SJCRH30 (cell line): ENCODE results near the gene BABAM2. TPM values are rescaled to one million over a fixed set of nuclear protein-coding genes. Genes with fewer than 3 reads are reported as not detected.
A peak's percentile ranks its signal among the peaks of the same experiment; 100 is the strongest.

Source experiments
- DNase-seq, 2 experiments: peaks; one replicate each; pipeline ENCODE4 v3.0.0-alpha.2; 2015 to 2020
- H3K27ac ChIP-seq: fragments of 250-450 bp; sonication (Bioruptor Pico); 2 replicates; pipeline ENCODE4 v1.5.1; 2020; ENCODE audit warnings: mild to moderate bottlenecking, moderate library complexity
- H3K27me3 ChIP-seq: fragments of 250-450 bp; sonication (Bioruptor Pico); 2 replicates; pipeline ENCODE4 v1.5.1; 2020; ENCODE audit warnings: mild to moderate bottlenecking, moderate library complexity
- H3K36me3 ChIP-seq: fragments of 250-450 bp; sonication (Bioruptor Pico); 2 replicates; pipeline ENCODE4 v1.5.1; 2020; ENCODE audit warnings: mild to moderate bottlenecking, moderate library complexity
- H3K4me1 ChIP-seq: fragments of 250-450 bp; sonication (Bioruptor Pico); 2 replicates; pipeline ENCODE4 v1.5.1; 2020; ENCODE audit warnings: mild to moderate bottlenecking, moderate library complexity
- H3K4me3 ChIP-seq: fragments of 250-450 bp; sonication (Bioruptor Pico); 2 replicates; pipeline ENCODE4 v1.5.1; 2020; ENCODE audit warnings: mild to moderate bottlenecking, moderate library complexity
- H3K9me3 ChIP-seq: fragments of 250-450 bp; sonication (Bioruptor Pico); replicated peaks from 2 replicates; pipeline ENCODE4 v1.5.1; 2020; ENCODE audit warnings: mild to moderate bottlenecking, moderate library complexity
- total RNA-seq: library from RNA; depleted of rRNA; stranded (reverse); fragments of >200 nt; shearing (Covaris generic); gene quantifications from 2 replicates; pipeline ENCODE4 v1.2.3, GENCODE V29; 2014

Gene BABAM2
- total RNA-seq, 1 experiment from 2014 or later: 37.3 TPM

GRCh38 chr2:28074137-28074536 lies 183.6 kb downstream of the BABAM2 start:
- no peaks in the 10 kb centered on the region for H3K36me3 ChIP-seq
- H3K27ac ChIP-seq: no peak overlapping the region
- no peaks in the 10 kb centered on the region for H3K27me3 ChIP-seq
- no peak for DNase-seq
- H3K9me3 ChIP-seq: no peaks in the 10 kb centered on the region; the same call in 1 of the 2 replicates
- no peaks in the 10 kb centered on the region for H3K4me1 ChIP-seq
- no peak overlapping the region for H3K4me3 ChIP-seq

GRCh38 chr2:28080911-28081310 lies 190.4 kb downstream of the BABAM2 start:
- Histone ChIP-seq H3K4me3 (no peak overlapping the region), H3K27me3 (no peaks in the 10 kb centered on the region), H3K36me3 (no peaks in the 10 kb centered on the region), H3K9me3 (no peaks in the 10 kb centered on the region), H3K4me1 (no peaks in the 10 kb centered on the region), H3K27ac (no peak overlapping the region)
- no peak for DNase-seq

DNA sequence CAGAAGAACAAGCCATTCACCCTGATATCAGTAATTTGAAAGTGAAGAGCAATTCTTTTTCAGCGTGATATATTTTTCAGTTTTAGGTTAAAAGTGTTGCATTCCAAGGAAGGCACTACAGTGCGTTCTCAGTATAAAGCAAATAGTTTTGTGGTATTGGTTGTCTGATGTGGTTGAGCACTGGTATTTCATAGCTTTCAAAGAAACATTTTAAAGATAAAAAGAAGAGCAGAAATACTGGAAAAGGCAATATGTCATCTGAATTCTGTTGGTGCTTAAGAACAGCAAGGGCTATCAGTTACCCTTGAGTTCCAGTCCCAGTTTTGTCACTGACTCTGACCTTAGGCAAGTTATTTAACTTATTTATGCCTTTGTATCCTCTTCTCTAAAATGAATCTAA lies 191.6 kb downstream of the BABAM2 start:
- no peak overlapping the region for H3K27ac ChIP-seq
- no peak overlapping the region for H3K4me3 ChIP-seq
- DNase-seq: no peak
- H3K9me3 ChIP-seq: no peaks in the 10 kb centered on the region
- no peaks in the 10 kb centered on the region for H3K36me3 ChIP-seq
- no peaks in the 10 kb centered on the region for H3K4me1 ChIP-seq
- no peaks in the 10 kb centered on the region for H3K27me3 ChIP-seq

- Histone ChIP-seq H3K4me1 (no peaks in the 10 kb centered on the region), H3K9me3 (no peaks in the 10 kb centered on the region), H3K27ac (no peak overlapping the region), H3K36me3 (no peaks in the 10 kb centered on the region), H3K27me3 (no peaks in the 10 kb centered on the region), H3K4me3 (no peak overlapping the region)
- no peak for DNase-seq
These were observed 192.9 kb downstream of the BABAM2 start for GRCh38 chr2:28083476-28083875.

- Histone ChIP-seq H3K9me3 (no peaks in the 10 kb centered on the region), H3K27ac (no peak overlapping the region), H3K36me3 (no peaks in the 10 kb centered on the region), H3K4me3 (no peak overlapping the region), H3K4me1 (no peaks in the 10 kb centered on the region), H3K27me3 (no peaks in the 10 kb centered on the region)
- DNase-seq: no peak
These were observed 194.0 kb downstream of the BABAM2 start for GRCh38 chr2:28084564-28084963.

GRCh38 chr2:28085201-28085600 lies 194.7 kb downstream of the BABAM2 start:
- Histone ChIP-seq H3K4me1 (no peaks in the 10 kb centered on the region), H3K27me3 (no peaks in the 10 kb centered on the region), H3K4me3 (no peak overlapping the region), H3K9me3 (no peaks in the 10 kb centered on the region), H3K27ac (no peak overlapping the region), H3K36me3 (no peaks in the 10 kb centered on the region)
- no peak for DNase-seq

- H3K27me3 ChIP-seq: no peaks in the 10 kb centered on the region
- H3K36me3 ChIP-seq: no peaks in the 10 kb centered on the region
- H3K9me3 ChIP-seq: no peaks in the 10 kb centered on the region
- H3K4me1 ChIP-seq: no peaks in the 10 kb centered on the region
- no peak overlapping the region for H3K4me3 ChIP-seq
- H3K27ac ChIP-seq: no peak overlapping the region
- DNase-seq: no peak
These were observed 196.1 kb downstream of the BABAM2 start for GRCh38 chr2:28086611-28087010.

- no peak for DNase-seq
- H3K4me1 ChIP-seq: no peaks in the 10 kb centered on the region
- H3K27ac ChIP-seq: no peak overlapping the region
- no peaks in the 10 kb centered on the region for H3K27me3 ChIP-seq
- H3K9me3 ChIP-seq: no peaks in the 10 kb centered on the region
- no peaks in the 10 kb centered on the region for H3K36me3 ChIP-seq
- no peak overlapping the region for H3K4me3 ChIP-seq
These were observed 198.4 kb downstream of the BABAM2 start for GRCh38 chr2:28088970-28089369.

GRCh38 chr2:28089486-28089885 lies 199.0 kb downstream of the BABAM2 start:
- H3K4me1 ChIP-seq: no peaks in the 10 kb centered on the region
- H3K4me3 ChIP-seq: no peak overlapping the region
- no peaks in the 10 kb centered on the region for H3K9me3 ChIP-seq
- H3K27ac ChIP-seq: no peak overlapping the region
- H3K36me3 ChIP-seq: no peaks in the 10 kb centered on the region
- DNase-seq: no peak
- no peaks in the 10 kb centered on the region for H3K27me3 ChIP-seq

DNA sequence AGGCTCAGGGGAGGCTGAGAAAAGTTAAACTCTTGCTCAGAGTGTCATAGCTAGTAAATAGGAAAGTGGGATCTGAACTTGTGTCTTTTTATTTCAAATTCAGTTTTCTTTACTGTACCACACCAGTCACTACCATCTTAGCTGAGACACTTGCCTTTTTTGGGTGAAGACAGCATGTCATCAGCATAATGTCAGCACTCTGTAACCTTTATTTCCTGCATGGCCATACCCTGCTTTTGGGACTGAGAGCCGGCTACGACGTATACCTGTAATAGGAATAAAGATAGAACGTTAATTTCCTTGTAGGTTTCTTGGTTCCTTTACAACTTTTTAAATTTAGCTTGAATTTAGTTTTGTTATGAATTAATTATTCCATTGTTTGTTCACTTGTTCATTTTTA lies 202.8 kb downstream of the BABAM2 start:
- no peaks in the 10 kb centered on the region for H3K27me3 ChIP-seq
- H3K9me3 ChIP-seq: no peaks in the 10 kb centered on the region
- H3K4me3 ChIP-seq: no peak overlapping the region
- H3K27ac ChIP-seq: no peak overlapping the region
- no peaks in the 10 kb centered on the region for H3K36me3 ChIP-seq
- H3K4me1 ChIP-seq: peaks cover 12% of the 10 kb centered on the region
- no peak for DNase-seq

DNA sequence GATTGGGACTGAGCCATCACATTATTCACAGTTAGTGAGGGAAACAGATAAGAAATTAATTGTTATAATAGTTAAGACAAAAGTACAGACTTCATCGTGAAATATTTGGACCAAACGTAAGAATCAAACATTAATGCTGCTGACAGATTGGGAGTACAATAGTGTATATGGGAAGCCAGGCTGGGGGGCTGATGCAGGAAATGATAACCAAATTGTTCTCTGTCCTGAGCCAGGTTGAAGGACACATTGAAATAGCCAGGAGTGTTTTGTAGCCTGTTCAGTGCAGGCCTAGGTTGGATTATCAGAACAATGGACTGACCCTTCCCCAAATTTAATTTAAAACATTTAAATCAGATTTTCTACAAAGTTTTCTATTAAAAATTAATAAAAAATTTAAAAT lies 203.2 kb downstream of the BABAM2 start:
- no peaks in the 10 kb centered on the region for H3K36me3 ChIP-seq
- H3K9me3 ChIP-seq: no peaks in the 10 kb centered on the region
- peaks cover 14% of the 10 kb centered on the region for H3K4me1 ChIP-seq
- H3K27ac ChIP-seq: no peak overlapping the region
- no peaks in the 10 kb centered on the region for H3K27me3 ChIP-seq
- no peak overlapping the region for H3K4me3 ChIP-seq
- DNase-seq: no peak

GRCh38 chr2:28094739-28095138 lies 204.2 kb downstream of the BABAM2 start:
- no peaks in the 10 kb centered on the region for H3K9me3 ChIP-seq

DNA sequence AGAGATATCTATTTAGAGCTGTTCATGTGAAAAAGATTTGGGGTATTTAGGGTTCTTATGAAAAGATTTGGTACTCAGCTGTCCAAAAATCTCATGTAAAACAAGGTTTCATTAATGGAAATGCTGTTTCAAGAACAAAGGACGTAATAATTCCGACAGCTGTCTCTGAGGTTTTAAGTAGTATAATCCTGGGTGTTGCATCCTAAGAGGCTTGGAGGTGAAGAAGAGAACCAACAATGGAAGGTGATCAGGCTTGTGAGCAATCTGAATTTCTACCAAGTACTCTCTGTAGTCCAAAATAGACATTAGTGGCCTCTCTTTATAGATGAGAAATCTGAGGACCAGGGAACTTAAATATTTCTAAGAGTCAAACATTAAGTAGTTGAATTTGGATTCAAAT lies 205.1 kb downstream of the BABAM2 start:
- peak in 1 of 2 experiments; percentile 54 for DNase-seq
- H3K27ac ChIP-seq: no peak overlapping the region; the same call in 1 of the 2 replicates
- H3K9me3 ChIP-seq: no peaks in the 10 kb centered on the region
- H3K27me3 ChIP-seq: no peaks in the 10 kb centered on the region
- peaks cover 18% of the 10 kb centered on the region for H3K4me1 ChIP-seq
- no peak overlapping the region for H3K4me3 ChIP-seq
- no peaks in the 10 kb centered on the region for H3K36me3 ChIP-seq

More at GRCh38 chr2:28094739-28095138, 204.2 kb downstream of the BABAM2 start:
- Histone ChIP-seq H3K4me1 (peaks cover 18% of the 10 kb centered on the region), H3K27ac (no peak overlapping the region), H3K4me3 (no peak overlapping the region), H3K27me3 (no peaks in the 10 kb centered on the region), H3K36me3 (no peaks in the 10 kb centered on the region)
- no peak for DNase-seq

GRCh38 chr2:28096421-28096820 lies 205.9 kb downstream of the BABAM2 start:
- Histone ChIP-seq H3K4me1 (peaks cover 24% of the 10 kb centered on the region), H3K9me3 (no peaks in the 10 kb centered on the region), H3K36me3 (no peaks in the 10 kb centered on the region), H3K4me3 (no peak overlapping the region), H3K27me3 (no peaks in the 10 kb centered on the region), H3K27ac (no peak overlapping the region)
- no peak for DNase-seq

- Histone ChIP-seq H3K27ac (no peak overlapping the region), H3K27me3 (no peaks in the 10 kb centered on the region), H3K9me3 (peaks cover 1% of the 10 kb centered on the region; the same call in 1 of the 2 replicates), H3K4me3 (no peak overlapping the region), H3K4me1 (peaks cover 47% of the 10 kb centered on the region), H3K36me3 (no peaks in the 10 kb centered on the region)
- DNase-seq: peak in 1 of 2 experiments; percentile 26
These were observed 208.1 kb downstream of the BABAM2 start for GRCh38 chr2:28098501-28099225.

DNA sequence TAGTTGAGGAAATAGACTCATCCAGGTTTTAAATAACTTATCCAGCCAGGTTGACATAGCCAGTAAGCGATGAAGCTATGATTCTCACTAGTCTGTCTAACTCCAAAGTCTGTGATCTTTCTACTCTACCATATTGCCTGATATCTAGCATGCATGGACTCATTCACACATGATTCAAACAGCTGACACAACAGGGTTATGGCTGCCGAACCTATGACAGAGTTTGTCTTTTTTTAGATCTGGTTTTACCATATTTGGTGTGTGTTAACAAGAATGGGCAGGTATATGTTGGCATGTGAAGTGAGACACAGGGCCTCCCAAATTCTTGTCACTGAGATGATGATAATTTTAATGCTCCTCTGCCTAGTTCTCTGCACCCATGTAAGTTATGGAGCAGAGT lies 210.6 kb downstream of the BABAM2 start:
- Histone ChIP-seq H3K9me3 (peaks cover 11% of the 10 kb centered on the region), H3K4me3 (no peak overlapping the region), H3K27me3 (no peaks in the 10 kb centered on the region), H3K4me1 (peaks cover 40% of the 10 kb centered on the region), H3K36me3 (no peaks in the 10 kb centered on the region), H3K27ac (no peak overlapping the region; the same call in 1 of the 2 replicates)
- DNase-seq: no peak
